ENCODE data around the gene CDV3.
"Not testable (repeated sequence)": the region's sequence is repeated elsewhere in the genome, so short reads cannot be mapped to it uniquely, and the experiment has no call there.

Gene CDV3, protein sequence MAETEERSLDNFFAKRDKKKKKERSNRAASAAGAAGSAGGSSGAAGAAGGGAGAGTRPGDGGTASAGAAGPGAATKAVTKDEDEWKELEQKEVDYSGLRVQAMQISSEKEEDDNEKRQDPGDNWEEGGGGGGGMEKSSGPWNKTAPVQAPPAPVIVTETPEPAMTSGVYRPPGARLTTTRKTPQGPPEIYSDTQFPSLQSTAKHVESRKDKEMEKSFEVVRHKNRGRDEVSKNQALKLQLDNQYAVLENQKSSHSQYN

DNA sequence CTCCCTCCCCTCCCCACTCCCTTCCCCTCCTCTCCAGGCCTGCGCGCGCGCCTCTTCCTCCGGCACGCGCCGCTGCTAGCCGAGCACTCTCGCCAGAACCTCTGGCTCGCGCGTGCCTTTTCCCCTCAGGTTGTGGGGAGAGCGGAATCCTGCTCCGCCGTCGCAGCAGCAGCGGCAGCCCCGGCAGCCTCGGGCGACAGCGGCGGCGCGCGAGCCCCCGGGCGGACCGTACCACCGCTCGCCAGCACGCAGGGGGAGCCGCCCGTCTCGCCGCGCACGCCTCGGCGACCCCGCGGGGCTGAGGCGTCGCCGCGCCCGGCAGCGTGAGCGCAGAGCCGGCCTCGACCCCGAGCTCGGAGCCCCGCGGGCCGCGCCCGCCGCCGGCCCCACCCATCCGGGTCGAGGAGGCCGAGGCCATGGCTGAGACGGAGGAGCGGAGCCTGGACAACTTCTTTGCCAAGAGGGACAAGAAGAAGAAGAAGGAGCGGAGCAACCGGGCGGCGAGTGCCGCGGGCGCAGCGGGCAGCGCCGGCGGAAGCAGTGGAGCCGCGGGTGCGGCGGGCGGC lies at the start of gene CDV3:
Gene CDV3 (plus strand): TSS at position 58 of the 566 bp plus-strand sequence. CDS start 359 bp downstream, at position 417.
- FAIRE-seq (peak; percentile 20), DNase-seq (ENCODE audit: low spot score) (no peak)

DNA sequence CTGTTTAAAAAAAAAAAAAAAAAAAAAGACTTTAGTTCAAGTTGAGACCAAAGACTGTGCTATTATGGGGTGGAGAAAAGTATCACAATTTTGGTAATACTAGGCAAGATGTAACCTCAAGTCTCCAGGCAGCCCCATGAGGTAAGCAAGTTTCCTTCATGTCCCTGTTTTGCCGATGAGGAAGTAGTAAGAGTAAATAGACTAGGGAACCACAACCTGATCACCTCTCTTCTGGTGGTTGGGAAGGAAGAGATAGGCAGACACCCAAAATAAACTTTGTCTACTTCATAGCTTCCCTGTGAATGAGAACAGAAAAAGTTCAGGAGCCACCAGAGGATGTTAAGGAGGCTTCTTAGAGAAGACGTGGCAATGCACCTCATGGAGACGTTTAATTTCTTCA lies 49.7 kb upstream of the CDV3 start:
- not testable (repeated sequence) for DNase-seq (ENCODE audit: low spot score); FAIRE-seq

- FAIRE-seq (no peak), DNase-seq (ENCODE audit: low spot score) (no peak)
Observed at GRCh38 chr3:133525435-133525834, 48.1 kb upstream of the CDV3 start.

GRCh38 chr3:133527081-133527715 lies 46.3 kb upstream of the CDV3 start:
- FAIRE-seq (no peak), DNase-seq (ENCODE audit: low spot score) (no peak)

GRCh38 chr3:133529809-133530208 lies 43.7 kb upstream of the CDV3 start:
- no peak for DNase-seq (ENCODE audit: low spot score)
- no peak for FAIRE-seq

DNA sequence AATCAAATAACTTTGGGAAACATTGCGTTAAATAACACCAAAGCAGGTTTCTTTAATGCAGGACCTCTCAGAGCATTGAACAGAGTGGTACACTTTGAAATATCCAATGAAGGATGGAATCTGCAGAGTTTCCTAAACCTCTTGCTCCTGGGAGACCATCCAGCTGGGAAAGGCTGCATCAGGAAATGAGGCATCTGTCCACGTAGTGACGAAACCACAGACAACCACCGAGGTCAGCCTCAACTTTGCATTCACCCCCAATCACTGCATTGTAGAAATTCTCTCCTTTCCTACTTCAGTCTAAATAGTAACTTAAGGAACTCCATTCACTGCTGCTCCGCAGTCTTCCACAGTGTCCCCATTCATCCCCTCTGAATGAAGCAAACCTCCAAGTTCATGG lies 41.5 kb upstream of the CDV3 start:
- FAIRE-seq (no peak), DNase-seq (ENCODE audit: low spot score) (peak; percentile 12)

- FAIRE-seq (no peak), DNase-seq (ENCODE audit: low spot score) (no peak)
Observed at GRCh38 chr3:133532951-133533350, 40.5 kb upstream of the CDV3 start.

DNA sequence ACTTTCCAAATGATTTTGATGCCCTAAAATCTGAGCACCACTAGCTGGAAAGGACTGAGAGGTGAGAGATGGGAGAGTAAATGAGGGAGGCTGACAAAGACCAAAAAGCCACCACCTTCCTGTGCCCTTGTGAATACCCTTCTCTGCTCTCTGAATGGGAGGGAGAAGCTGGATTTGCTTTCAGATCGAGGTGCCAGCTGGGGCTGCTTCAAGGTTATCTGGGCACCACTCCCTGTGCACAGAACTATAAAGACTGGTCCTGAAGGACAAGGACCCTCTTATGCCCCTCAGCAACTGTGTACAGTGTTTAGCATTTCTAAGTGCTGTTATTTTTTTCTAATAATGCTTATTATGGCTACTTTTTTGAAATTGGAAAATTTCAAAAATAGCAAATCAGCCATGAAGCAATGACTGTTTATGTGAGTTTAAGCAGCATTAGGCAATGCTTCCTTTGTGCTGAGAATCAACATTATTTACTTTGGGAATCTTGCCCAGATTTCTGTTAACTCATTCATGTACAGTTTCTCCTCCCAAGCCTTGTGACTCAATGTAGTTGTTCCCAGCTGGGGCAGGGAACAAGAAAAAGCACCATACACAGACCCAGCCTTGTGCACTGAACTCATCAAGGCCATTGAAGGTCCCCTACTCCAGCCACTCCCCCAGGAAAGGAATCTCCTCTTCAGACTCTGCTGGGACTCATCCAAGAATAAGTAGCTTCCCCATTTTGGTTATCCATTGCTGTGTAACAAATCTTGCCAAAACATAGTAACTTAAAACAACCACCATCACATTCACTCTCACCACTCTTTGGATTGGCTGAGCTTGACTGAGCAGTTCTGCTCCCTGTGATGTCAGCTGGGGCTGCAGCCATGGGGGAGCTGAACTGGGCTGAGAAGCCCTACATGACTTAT lies 37.3 kb upstream of the CDV3 start:
- DNase-seq (ENCODE audit: low spot score) (peak; percentile 49), FAIRE-seq (no peak)

- FAIRE-seq = not testable (repeated sequence)
Observed at GRCh38 chr3:133537131-133537530, 36.4 kb upstream of the CDV3 start.

DNA sequence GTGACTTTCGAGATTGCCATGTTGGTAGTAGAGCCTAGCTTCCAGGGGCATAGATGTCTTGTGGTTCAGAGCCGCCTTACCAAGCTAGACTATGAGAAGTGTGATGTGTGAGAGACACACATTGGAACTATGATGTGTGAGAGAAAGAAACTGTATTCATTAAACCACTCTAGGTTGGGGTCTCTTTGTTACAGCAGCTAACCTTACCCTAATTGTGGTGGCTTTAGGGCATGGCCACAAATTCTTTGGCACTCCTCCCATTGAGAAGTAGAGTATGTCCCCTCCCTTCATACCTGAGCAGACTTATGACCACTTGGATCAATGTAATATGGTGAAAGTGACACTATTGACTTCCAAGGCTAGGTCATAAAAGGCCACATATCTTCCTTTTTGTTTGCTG lies 35.3 kb upstream of the CDV3 start:
- DNase-seq (ENCODE audit: low spot score) = no peak
- no peak for FAIRE-seq

More at GRCh38 chr3:133537131-133537530, 36.4 kb upstream of the CDV3 start:
- DNase-seq (ENCODE audit: low spot score) = not testable (repeated sequence)

DNA sequence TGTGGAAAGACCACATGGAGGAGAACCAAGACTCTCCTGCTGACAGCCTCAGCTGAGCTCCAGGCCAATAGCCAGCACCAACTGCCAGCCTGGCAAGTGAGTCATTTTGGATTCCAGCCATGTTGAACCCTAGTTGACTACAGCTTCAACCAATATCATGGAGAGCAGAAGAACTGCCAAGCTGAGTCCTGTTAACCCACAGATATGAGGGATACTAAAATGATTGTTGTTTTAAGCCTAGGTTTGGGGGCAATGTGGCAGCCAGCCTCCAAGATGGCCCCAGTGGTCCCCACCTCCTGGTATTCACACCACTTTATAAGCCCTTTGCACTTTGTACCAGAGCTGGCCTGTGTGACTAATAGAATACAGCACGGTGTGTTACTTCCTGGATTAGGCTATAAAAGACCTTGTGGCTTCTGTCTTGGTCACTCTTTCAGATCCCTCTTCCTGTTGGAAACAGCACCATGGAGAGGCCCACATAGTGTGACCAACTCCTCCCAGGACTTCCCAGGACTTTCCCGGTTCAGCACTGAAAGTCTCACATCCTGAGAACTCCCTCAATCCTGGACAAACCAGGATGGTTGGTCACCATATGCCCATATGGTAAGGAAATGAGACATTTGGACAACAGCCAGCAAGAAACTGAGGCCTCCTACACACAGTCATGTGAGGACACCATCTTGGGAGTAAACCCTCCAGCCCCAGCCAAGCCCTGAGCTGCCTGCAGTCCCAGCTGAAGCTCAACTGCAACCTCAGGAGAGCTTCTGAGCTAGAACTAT lies 32.4 kb upstream of the CDV3 start:
- FAIRE-seq (no peak), DNase-seq (ENCODE audit: low spot score) (peak; percentile 33)

DNA sequence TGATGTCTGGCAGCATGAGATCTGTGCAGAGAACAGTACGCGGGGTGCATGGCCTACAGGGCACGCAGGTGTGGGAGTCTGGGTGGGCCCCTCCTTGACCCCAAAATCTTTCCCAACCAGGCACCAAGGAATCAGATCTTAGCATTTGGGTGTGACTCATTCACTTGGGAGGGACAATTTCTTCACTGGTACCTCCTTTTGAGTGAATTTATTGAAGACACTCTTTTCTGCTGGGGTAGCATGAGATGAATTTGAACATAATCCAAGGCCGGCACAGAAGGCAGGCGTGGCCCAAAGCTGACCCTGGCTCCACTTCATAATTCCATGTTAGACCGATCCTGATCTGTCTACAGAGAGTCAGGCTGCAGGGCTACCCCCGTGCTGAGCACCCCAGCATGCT lies 30.6 kb upstream of the CDV3 start:
- FAIRE-seq = no peak
- DNase-seq (ENCODE audit: low spot score) = no peak

DNA sequence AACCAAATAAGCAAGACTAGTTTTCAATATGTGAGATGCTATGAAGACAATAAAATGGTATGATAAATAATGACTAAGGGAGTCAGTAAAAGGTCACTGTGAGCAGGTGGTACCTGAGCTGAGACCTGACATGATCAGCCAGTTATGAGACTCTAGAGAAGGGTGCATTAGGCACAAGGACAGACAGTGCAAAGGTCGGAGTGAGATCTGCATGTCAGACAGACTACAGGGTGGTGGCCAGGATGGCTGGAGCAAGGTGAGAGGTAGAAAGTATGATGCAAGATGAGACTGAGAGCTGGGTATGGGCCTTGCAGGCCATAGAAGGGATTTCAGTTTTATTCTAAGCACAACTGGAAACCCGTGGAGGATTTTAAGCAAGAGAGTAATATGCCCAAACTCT lies 28.5 kb upstream of the CDV3 start:
- FAIRE-seq = peak; percentile 9
- not testable (repeated sequence) for DNase-seq (ENCODE audit: low spot score)

- no peak for FAIRE-seq
Observed at GRCh38 chr3:133547432-133548041, 25.9 kb upstream of the CDV3 start.

DNA sequence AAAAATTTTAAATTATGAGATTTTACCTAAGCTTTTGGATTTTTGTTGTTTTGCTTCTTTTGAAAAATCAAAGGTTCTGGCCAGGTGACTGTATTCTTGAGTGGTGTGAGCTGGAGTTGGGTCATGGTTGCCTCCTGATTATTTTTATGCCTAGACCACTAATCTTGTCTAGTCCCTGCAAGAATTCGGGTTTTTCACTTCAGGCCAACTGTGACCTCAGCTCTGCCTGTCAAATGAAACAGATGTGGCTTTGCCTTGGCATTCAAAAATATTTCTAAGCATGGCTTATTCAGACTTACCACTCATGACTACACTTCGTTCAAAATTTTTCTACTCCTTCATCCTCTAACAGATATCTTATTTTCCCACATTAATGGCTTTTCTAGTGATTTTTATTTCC lies 25.4 kb upstream of the CDV3 start:
- FAIRE-seq (no peak), DNase-seq (ENCODE audit: low spot score) (no peak)

More at GRCh38 chr3:133547432-133548041, 25.9 kb upstream of the CDV3 start:
- peak; percentile 48 for DNase-seq (ENCODE audit: low spot score)

DNA sequence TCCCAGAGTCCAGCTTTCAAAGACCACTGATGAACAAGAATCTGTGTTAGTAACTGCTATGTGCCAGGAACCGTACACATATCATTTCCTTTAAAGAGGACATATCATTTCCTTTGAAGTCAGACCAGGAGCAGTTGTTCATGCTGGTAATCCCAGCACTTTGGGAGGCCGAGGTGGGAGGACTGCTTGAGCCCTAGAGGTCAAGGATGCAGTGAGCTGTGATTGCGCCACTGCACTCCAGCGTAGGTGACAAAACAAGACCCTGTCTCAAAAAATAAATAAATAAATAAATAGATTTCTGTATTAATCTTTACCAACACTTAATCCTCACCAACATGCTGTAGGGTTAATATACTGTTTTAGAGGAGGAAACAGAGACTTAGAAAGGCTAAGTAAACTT lies 23.9 kb upstream of the CDV3 start:
- FAIRE-seq (no peak), DNase-seq (ENCODE audit: low spot score) (no peak)

DNA sequence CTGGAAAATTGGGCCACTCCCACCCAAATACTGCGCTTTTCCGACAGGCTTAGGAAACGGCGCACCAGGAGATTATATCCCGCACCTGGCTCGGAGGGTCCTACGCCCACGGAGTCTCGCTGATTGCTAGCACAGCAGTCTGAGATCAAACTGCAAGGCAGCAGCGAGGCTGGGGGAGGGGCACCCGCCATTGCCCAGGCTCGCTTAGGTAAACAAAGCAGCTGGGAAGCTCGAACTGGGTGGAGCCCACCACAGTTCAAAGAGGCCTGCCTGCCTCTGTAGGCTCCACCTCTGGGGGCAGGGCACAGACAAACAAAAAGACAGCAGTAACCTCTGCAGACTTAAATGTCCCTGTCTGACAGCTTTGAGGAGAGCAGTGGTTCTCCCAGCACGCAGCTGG lies 21.9 kb upstream of the CDV3 start:
- DNase-seq (ENCODE audit: low spot score); FAIRE-seq: not testable (repeated sequence)

DNA sequence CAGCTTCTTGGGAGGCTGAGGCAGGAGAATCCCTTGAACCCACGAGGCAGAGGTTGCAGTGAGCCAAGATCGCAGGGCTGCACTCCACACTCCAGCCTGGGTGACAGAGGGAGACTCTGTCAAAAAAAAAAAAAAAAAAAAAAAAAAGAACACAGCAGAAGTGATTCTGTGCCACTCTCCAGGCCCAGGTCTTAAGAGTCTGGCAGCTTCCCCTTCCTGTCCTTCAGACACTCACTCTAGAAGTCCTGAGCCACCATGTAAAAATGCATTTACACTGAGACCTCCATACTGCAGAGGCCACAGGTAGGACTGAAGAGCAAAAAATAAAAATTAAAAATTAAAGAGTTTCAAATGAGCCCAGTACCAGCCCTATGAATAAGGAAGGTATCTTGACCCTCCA lies 11.8 kb upstream of the CDV3 start:
- no peak for DNase-seq (ENCODE audit: low spot score)
- FAIRE-seq = no peak

- FAIRE-seq (no peak), DNase-seq (ENCODE audit: low spot score) (no peak)
Observed at GRCh38 chr3:133562376-133562775, 11.1 kb upstream of the CDV3 start.

- no peak for FAIRE-seq
- no peak for DNase-seq (ENCODE audit: low spot score)
Observed at GRCh38 chr3:133563186-133563591, 10.3 kb upstream of the CDV3 start.

All from urothelium cell line (cell line).